GM19023 (cell line): ENCODE data around the gene RIMBP3B.
"Not testable (repeated sequence)": the region's sequence is repeated elsewhere in the genome, so short reads cannot be mapped to it uniquely, and the experiment has no call there.

Experiments
- ATAC-seq: cut with Tn5 transposase; IDR thresholded peaks from one replicate; pipeline ENCODE4 v1.9.1; 2021; ENCODE audit warnings: mild to moderate bottlenecking, moderate library complexity; ENCODE audit not compliant: unreplicated experiment

Gene RIMBP3B

GRCh38 chr22:21417227-21417746, 33.7 kb downstream of the RIMBP3B start, which contains the start of gene HIC2:
Gene HIC2, plus strand, starts transcription at chr22:21417371. Its CDS starts 25,461 bp downstream, at chr22:21442832.
- ATAC-seq: peak; percentile 78

- ATAC-seq: peak; percentile 19
Measured at GRCh38 chr22:21417853-21418252, 34.3 kb downstream of the RIMBP3B start.

- ATAC-seq: not testable (repeated sequence)
Measured at GRCh38 chr22:21418974-21419638, 35.6 kb downstream of the RIMBP3B start.

GRCh38 chr22:21420180-21420763, 36.7 kb downstream of the RIMBP3B start:
- not testable (repeated sequence) for ATAC-seq

GRCh38 chr22:21424084-21424709, 40.6 kb downstream of the RIMBP3B start:
- not testable (repeated sequence) for ATAC-seq

- not testable (repeated sequence) for ATAC-seq
Measured at GRCh38 chr22:21434378-21435233, 51.1 kb downstream of the RIMBP3B start.

GRCh38 chr22:21435998-21436810, 52.7 kb downstream of the RIMBP3B start:
- ATAC-seq: not testable (repeated sequence)

- ATAC-seq: not testable (repeated sequence)
Measured at GRCh38 chr22:21438013-21438412, 54.5 kb downstream of the RIMBP3B start.
